Stimulated activated CD8-positive, alpha-beta memory T cell treated with anti-CD3 and anti-CD28 coated beads, Interleukin-2, amount 100 ng/mL, for 48 hours (primary cell): Measurements from ENCODE around the gene ATG16L2.
"Not testable (repeated sequence)": the region's sequence is repeated elsewhere in the genome, so short reads cannot be mapped to it uniquely, and the experiment has no call there.

Source experiments
- DNase-seq, 2 donors: peaks; one replicate each; pipeline ENCODE4 v3.0.0-alpha.2; 2020; ENCODE audit warnings: low read depth in 2 of 2

ATG16L2 gene

GRCh38 chr11:72779495-72780128 is 34.6 kb upstream of the ATG16L2 start:
- DNase-seq, result no peak

GRCh38 chr11:72780296-72781062 is 33.7 kb upstream of the ATG16L2 start:
- DNase-seq, result no peak

DNA sequence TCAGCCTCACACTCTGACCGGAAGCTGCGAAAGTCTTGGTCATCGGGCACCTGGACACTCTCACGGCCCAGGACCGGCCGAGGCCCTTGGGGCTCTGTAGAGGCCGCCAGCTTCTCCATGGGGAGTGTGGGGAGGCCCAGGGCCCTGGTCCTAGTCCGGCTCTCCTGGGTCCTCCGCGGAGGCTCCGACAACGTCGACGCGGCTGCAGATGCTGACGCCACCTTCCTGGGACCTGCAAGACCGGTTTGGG is 33.2 kb upstream of the ATG16L2 start:
- no peak for DNase-seq

GRCh38 chr11:72781313-72782080 is 32.7 kb upstream of the ATG16L2 start:
- peak; percentile 45 to 46 for DNase-seq

DNA sequence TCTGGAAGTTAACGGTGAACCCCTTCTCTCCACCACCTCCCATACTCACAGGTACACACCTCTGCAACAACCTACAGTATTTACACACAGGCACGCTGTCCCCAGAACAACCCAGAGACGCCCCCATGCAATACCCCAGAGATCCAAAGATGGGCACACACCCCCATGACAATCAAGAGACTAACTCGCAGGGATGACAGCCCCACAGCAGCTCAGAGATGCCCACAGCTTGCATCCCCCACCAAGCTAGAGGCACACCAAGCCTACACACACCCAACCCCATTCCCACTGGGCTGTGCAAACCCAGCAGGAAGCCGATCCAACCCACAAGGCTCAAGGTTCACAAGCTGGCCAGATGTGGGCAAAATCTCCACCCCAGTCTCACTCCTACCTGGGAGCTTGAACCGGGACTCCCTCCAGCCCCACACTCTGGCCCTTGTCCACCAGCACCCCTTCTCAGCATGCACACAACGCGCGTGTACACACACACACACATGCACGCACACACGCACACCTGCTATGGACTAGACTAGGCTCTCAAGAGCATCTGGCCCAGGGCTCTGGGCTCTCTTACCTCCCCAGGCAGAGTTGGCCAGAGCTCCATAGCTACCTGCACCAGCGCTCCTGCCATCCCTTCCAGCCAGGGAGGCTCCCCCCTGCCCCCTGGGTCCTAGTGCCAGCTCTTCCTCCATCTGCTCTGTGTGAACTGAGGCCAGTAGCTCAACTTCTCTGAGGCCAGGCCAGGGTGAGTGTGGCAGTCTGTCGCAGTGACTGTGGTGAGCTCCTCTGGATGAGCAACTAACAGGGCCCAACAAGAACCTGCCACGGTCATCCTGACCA is 31.9 kb upstream of the ATG16L2 start:
- no peak for DNase-seq

DNA sequence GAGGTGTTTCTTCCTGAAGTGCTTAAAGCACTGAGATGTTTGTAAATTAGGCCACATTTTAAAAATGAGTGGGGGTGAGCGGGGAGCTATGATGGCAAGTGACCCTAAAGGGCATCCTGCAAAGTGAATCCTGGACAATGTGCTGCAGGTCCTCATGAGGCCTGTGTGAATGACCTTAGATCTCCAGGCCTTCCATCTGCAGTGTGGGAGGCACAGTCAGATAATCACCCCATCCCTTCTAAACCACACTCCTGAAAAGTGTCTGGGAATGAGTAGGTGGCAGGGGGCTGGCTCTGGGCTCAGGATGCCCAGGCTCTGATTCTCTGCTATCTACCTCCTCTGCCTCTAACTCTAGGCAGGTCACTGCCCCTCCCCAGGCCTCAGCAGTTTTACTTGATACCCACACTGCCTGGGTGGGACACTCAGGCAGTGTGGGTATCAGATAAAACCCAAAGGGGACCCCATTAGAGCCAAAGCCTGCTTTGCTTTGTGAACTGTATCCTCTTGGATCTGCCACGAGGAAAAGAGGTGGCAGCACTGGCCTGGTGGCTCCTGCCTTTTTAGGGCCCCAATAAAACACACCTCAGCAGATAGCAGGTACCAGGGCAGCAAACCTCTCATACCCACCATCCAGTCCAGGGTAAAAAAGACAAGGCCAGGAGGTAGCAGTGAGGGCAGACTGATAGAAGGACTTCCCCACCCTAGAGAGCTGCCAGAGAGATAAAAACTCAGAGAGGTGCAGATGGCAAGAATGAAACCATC is 30.9 kb upstream of the ATG16L2 start:
- no peak for DNase-seq

- DNase-seq, result no peak
Measured at GRCh38 chr11:72784662-72785061, 29.5 kb upstream of the ATG16L2 start.

DNA sequence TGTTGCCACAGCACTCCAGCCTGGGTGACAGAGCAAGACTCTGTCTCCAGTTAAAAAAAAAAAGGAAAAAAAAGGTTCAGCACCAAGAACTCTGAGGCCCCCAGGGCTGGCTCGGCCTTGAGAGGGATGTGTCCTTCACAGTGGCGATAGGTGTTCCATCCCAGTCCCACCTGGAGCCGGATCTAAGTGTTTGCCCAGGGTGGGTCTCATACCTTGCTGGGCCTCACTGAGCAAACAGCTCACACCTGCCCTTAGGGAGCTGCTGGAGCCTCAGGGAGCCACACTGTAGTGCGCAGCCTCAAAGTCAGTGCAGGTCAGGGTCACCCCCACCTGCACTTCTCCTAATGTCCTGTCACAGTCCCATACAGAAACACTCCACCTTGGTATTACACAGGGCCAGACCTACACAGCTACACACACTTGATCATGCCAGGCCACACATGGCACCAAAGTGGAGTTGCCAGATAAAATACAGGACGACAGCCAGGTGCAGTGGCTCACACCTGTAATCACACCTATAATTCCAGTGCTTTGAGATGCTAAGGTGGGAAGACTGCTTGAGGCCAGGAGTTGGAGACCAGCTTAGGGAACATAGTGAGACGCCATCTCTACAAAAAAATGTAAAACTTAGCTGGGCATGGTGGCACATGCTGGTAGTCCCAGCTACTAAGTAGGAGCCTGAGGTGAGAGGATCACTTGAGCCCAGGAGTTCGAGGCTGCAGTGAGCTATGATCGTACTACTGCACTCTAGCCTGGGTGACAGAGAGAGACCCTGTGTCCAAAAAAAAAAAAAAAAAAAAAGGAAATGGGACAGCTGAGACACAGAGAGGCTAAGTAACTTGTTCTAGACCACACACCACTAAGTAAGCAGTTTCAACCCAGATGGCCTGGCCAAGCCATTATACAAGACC is 27.7 kb upstream of the ATG16L2 start:
- no peak for DNase-seq

GRCh38 chr11:72787216-72788104 is 26.8 kb upstream of the ATG16L2 start:
- peak in 1 of 2 donors; percentile 7 for DNase-seq

GRCh38 chr11:72788241-72788640 is 26.0 kb upstream of the ATG16L2 start:
- DNase-seq, result no peak

- DNase-seq, result no peak
Measured at GRCh38 chr11:72789493-72790131, 24.6 kb upstream of the ATG16L2 start.

DNA sequence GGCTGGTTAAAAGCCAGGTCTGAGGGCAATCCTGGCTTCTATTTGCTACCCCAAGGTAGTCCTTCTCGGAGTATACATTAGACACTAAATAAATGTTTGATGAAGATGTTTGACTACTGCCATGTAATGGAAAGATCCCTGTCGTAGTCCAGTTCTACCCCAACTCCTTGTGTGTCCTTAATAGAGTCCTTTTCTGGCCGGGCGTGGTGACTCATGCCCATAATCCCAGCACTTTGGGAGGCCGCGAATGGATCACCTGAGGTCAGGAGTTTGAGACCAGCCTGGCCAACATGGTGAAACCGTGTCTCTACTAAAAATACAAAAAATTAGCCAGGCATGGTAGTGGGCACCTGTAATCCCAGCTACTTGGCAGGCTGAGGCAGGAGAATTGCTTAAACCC is 23.0 kb upstream of the ATG16L2 start:
- not testable (repeated sequence) for DNase-seq

GRCh38 chr11:72792437-72793021 is 21.7 kb upstream of the ATG16L2 start:
- DNase-seq, result no peak

DNA sequence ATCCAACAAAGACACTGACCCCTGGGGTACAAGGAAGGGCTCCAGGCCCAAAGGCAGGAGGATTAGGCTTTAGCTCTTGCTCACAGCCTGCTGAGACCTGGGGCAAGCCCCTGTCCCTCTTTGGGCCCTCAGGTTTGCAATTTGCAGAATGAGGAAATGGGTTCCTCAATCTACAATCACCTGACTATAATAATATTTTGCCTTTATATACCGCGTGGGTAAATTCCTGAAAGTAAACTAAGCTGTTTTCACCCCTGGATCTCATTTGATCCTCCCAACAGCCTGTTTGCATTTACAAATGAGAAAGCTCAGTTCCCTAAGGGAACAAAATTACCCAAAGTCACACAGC is 21.2 kb upstream of the ATG16L2 start:
- no peak for DNase-seq

DNA sequence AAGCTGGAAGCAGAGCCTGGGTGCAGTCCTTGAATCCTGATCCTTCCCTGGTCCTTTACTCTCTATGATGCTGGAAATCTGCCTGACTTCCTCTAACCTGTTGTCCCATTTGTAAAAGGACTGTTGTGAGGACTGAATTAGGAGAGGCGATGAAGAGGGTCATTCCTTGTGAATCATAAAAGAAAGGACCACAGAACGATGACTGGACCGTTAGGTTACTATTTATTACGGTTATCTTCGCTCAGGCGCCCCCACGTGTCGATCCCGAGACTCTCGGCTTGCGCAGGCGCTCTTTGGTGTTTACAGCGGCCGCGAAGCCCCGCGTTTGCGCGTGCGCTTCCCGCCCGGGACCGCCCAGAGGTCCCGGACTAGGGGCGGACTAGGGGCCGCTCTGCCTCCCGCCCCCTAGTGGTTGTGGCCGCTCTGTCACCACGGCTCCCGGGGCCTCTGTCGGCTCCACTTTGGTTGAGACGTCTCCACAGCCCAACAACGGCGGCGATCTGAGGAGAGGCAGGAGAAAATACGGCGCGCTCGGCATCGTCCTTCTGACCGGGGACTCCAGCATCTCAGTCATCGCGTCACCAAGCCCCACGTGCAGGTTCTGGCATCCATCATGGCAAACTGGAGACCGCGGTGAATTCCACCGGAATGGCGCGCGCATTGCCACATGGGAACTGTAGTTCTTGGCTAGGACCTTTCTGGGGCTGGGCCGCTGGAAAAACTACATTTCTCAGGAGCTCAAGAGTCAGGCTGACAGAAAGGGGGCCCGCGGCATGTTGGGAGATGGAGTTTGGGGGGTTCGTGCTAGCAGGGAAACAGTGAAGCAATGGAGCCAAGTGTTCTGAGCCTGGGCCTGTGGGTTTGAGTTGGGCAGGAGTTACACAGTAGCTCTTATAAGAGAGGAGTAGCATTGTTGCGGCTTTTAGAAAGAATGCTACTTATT is 20.5 kb upstream of the ATG16L2 start, which contains the start of gene STARD10:
STARD10 (minus strand) TSS at position 623 of the 943 bp plus-strand sequence. CDS start 12,866 bp downstream, outside the sequence.
- DNase-seq, result peak; percentile 91 to 92

DNA sequence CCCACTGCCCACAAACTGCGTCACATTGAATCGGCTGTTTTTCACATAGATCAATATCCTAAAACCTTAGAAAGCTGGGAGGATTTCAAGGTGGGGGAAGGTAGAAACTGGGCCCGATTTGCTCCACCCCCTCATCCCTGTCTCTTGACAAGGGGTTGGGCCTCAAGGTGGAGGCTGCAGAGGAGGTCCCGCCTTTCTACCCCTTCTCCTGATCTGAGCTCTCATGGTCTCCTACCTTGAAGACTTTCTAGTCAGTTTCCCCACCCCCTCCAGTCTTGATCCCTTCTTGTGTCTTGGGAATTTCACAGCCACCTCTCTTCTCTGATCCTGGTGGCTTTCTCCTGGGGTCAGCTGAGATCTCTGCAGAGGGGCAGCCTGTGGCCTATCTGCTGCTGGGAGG is 15.8 kb upstream of the ATG16L2 start:
- no peak for DNase-seq

GRCh38 chr11:72799441-72799840 is 14.8 kb upstream of the ATG16L2 start:
- DNase-seq, result no peak
